Activated naive CD4-positive, alpha-beta T cell treated with anti-CD3 and anti-CD28 coated beads, Interleukin-2, amount 10 ng/mL, durations not matched to agents 5 hours and 36 hours (primary cell): Measurements from ENCODE around the gene CEP170B. TPM values are rescaled to one million over a fixed set of nuclear protein-coding genes. Genes with fewer than 3 reads are reported as not detected.

Source experiments
- total RNA-seq, 2 experiments: library from RNA; stranded (reverse); gene quantifications; one replicate each; pipeline ENCODE4 v1.2.3, GENCODE V29; 2021

CEP170B gene
- total RNA-seq, result 1 to 10 TPM; 4.7 to 4.9 TPM

GRCh38 chr14:104865081-104865630 lies at the start of gene CEP170B:
TSS of gene CEP170B (plus strand) at chr14:104865268. CDS start at chr14:104868451, 3,183 bp downstream.

GRCh38 chr14:104924421-104925213 lies 59.5 kb downstream of the CEP170B start, which contains the start of gene PLD4:
TSS of gene PLD4 (plus strand) at chr14:104924879. CDS start at chr14:104927141, 2,262 bp downstream.

Other genes starting within 250 kb of the CEP170B start
- gene INF2, start 175.7 kb upstream of the CEP170B start, total RNA-seq, result 100 to 1,000 TPM; 208 to 216 TPM
- under 1 TPM; 0.51 to 0.96 TPM for gene ADSS1, start 141.0 kb upstream of the CEP170B start, total RNA-seq
- 10 to 100 TPM; 76.5 to 84.2 TPM for gene SIVA1, start 112.1 kb upstream of the CEP170B start, total RNA-seq
- gene AKT1, start 69.5 kb upstream of the CEP170B start, total RNA-seq, result 100 to 1,000 TPM; 137 to 139 TPM
- 1 to 10 TPM; 5.1 to 5.6 TPM for gene ZBTB42, start 64.2 kb upstream of the CEP170B start, total RNA-seq
- gene PLD4, start 59.6 kb downstream of the CEP170B start, total RNA-seq, result not detected
- under 1 TPM in 1 of 2 experiments, not detected in 1; 0.07 TPM for gene AHNAK2, start 113.1 kb downstream of the CEP170B start, total RNA-seq
- under 1 TPM; 0.43 to 0.48 TPM for gene CLBA1, start 120.5 kb downstream of the CEP170B start, total RNA-seq
- 10 to 100 TPM; 39.9 to 42.4 TPM for gene CDCA4, start 155.8 kb downstream of the CEP170B start, total RNA-seq
- 10 to 100 TPM; 45.0 to 46.9 TPM for gene GPR132, start 200.2 kb downstream of the CEP170B start, total RNA-seq